SK-N-DZ (cell line): ENCODE measurements around the gene DNAH3.
"Not testable (repeated sequence)": the region's sequence is repeated elsewhere in the genome, so short reads cannot be mapped to it uniquely, and the experiment has no call there.

Experiments
- DNase-seq: peaks from one replicate; pipeline ENCODE4 v3.0.0-alpha.2; 2015; ENCODE audit warnings: low spot score

Gene DNAH3

GRCh38 chr16:21167929-21168602 lies 17.4 kb upstream of the DNAH3 start:
- DNase-seq: no peak

- no peak for DNase-seq
These were observed 16.7 kb upstream of the DNAH3 start for GRCh38 chr16:21167360-21167759.

DNA sequence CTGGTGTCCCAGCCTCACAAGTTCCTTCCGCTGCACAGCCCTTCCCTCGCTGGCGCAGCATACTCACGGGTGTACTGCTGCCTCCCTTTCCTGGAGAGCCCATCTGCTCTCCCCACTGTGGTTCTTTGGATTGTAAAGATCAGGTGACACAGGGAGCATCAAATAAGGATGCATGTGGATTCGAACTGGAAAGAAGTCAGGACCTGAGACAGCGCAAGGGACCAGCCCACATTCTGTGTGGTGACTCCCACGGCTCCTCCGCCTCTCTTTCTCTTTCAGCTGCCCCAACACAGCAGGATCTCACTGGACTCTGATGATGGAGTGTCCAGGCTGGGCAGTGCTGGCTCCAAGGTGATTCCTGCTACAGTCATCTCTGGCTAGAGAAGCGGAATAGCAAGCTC lies 15.9 kb upstream of the DNAH3 start:
- no peak for DNase-seq

DNA sequence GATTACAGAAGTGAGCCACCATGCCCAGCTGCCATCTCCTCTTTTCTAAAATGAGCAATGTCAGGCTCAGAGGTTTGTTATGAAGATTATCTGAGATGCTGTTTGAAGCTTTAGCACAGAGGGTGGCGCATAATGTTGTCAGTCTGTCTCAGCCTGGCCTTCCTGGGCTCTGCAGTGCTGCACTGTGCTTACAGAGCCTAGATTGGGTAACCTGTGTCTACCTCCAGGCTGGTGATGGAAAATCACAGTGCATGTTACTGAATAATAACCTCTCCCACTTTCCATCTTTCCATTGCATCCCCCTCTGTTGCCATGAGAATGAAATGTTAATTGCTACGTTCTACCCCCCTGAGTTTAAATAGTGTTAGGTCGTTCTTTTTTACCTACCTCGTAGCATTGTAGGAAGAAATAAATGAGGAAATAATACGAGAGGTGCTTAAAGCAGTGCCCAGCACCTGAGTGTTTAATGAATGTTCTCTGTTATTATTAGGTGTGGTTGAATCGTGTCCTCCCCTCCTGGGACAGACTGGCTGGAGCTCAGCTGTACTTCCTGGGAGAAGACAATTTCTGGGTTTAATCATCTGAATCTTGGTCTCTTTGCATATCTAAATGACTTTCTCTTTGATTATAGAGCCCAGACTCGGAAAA lies 14.0 kb upstream of the DNAH3 start:
- DNase-seq: no peak

DNA sequence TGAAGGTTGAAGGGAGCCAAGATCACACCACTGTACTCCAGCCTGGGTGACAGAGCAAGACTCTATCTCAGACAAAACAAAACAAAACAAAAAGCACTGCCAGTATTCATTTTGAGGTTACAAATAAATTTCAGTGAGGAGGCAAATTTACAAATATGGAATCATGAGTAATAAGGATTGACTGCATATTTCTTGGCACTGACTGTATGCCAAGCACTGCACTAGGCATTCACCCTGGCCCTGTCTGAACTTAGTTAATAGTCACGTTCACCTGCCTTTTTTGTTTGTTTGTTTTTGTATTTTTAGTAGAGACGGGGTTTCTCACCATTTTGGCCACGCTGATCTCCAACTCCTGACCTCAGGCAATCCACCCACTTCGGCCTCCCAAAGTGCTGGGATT lies 12.9 kb upstream of the DNAH3 start:
- no peak for DNase-seq

GRCh38 chr16:21162661-21163151 lies 12.1 kb upstream of the DNAH3 start:
- no peak for DNase-seq

- no peak for DNase-seq
These were observed 10.6 kb upstream of the DNAH3 start for GRCh38 chr16:21161211-21161610.

DNA sequence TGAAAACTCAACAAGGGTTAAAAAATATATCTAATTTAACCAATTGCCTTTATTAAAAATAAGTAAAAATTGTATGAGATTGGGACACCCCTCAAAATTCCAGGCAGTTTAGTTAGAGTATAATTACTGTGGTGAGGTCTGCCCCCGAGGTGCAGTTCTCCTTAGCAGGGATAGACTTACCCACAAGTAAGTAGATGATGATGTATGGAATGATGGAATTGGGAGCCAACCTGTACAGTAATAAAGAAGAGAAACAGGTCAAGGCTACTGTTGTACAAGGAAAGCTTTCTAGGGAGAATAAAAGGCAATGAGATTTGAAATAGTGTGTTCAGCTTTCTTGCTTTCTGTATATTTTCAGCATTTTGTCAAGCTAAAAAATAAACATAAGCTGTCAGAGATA lies 9.6 kb upstream of the DNAH3 start:
- no peak for DNase-seq

GRCh38 chr16:21159281-21159951 lies 8.8 kb upstream of the DNAH3 start:
- DNase-seq: no peak

DNA sequence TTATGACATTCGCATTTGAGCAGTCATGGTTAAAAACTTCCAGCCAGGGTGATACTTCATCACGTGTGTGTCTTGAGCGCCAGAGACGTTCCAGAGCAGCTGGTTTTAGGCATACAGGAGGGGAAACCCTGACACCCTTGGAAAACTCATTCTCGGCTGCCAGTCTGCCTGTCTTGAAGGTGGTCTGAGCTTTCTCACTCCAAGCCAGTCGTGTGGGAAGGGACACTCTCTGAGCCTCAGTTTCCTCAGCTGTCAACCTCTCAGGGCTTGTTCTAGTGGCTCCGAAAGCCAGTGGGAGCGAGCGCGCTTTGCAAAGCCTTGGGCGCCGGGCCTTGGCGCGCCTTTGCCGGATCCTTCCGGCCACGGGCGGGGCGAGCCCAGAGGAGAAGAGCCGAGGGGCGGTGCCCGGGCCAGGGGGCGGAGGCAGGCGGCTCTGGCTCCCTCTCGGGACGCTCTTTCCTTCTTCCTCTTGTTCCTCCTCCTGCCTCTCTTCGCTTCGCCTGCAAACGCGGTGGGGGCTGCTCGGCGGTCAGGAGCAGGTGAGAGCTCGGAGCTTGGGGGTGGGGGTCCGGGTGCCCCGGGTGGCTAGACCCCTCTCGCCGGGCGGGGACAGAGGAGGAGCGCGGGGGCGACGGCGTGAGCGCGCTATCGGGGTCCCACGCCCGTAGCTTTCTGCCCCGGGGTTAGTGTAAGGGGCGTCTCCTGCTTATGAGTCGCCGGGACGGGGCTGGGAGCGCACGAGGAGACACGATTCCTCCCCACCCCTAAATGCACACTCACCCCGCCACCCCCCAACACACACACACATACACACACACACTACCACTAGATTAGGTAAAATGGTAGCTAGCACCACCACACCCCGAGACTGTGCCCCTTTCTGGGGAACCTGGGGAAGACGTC lies 7.8 kb upstream of the DNAH3 start, which contains the start of gene LDAF1:
Gene LDAF1, plus strand, starts transcription at position 467 of the 903 bp plus-strand sequence. CDS start 2,509 bp downstream, outside the sequence.
- peak; percentile 69 for DNase-seq

DNA sequence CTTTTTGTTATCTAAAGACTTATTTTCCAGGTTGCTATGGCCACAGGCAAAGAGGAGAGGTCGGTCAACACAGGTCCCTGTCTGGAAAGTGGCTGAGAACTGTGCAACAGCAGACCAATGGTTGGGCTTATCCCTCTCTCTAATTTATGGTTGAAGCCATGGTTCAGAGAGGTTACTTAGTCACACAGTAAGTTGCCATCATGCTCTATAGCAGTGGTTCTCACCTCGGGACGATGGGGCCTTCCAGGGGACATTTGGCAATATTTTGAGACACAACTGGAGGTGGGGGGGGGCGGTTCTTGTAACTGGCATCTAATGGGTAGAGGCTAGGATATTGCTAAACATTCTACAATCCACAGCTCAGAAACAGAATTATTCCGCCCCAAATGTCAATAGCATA lies 7.0 kb upstream of the DNAH3 start:
- DNase-seq: no peak

DNA sequence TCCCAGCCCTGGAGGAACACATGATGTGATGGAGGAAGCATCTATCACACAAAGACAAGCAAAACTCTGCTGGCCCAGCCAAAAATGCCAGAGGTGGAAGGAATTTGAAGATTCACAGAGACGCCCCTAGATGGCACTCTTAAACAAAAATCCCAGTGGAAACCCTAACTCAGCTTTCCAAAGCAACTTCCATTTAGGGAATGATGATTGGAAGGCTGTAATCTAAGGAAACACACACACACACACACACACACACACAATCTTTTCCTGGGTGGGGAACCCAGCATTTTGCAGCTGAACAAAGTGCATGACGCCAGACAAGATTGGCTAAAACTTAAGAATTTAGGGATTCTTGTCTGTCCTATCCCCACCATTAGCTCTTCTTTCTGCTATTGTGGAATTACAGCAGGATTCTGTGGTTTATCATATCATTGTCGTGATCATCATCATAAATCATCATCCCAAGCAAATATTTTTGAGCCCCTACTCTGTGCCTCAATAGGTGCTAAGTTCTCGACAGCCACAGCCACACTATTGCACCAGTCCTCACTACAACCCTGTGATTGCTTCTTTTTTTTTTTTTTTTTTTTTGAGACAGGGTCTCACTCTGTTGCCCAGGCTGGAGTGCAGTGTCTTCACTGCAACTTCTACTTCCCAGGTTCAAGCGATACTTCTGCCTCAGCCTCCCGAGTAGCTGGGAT lies 6.3 kb upstream of the DNAH3 start:
- peak; percentile 62 for DNase-seq

DNA sequence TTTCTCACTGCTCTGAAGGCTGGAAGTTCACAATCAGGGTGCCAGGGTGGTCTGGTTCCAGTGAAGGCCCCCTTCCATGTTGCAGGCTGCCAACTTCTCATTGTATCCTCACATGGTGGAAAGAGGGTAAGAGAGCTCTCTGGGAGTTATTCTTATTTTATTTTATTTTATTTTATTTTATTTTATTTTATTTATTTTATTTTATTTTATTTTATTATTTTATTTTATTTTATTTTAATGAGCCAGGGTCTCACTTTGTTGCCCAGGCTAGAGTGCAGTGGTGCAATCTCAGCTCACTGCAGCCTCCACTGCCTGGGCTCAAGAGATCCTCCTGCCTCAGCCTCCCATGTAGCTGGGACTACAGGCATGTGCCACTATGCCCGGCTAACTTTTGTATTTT lies 5.4 kb upstream of the DNAH3 start:
- DNase-seq: not testable (repeated sequence)

- DNase-seq: not testable (repeated sequence)
These were observed 2.6 kb upstream of the DNAH3 start for GRCh38 chr16:21153124-21153729.

GRCh38 chr16:21152160-21153030 lies 1.7 kb upstream of the DNAH3 start:
- DNase-seq: not testable (repeated sequence)

DNA sequence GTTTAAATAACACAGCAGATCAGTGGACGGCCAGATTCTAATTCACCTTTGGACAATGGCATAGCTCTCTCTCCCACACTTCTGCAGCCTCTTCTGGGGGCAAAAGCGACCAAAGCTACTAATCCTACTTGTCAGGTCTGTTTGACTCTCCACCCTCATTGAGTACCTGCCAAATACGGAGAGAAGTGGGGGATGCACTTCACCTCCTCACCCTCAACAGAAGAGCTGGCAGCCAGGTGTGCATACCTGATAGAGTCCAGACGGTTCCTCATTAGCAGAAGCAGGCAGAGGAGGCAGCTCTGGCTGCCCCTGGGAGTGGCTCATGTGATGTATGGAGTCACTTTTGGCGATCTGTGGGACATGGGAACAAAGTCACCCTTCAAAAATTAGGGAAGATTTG lies 4.9 kb downstream of the DNAH3 start:
- DNase-seq: no peak

- DNase-seq: no peak
These were observed 16.6 kb downstream of the DNAH3 start for GRCh38 chr16:21134053-21134452.

GRCh38 chr16:21130811-21131210 lies 19.8 kb downstream of the DNAH3 start:
- no peak for DNase-seq

GRCh38 chr16:21128991-21129390 lies 21.7 kb downstream of the DNAH3 start:
- DNase-seq: no peak

DNA sequence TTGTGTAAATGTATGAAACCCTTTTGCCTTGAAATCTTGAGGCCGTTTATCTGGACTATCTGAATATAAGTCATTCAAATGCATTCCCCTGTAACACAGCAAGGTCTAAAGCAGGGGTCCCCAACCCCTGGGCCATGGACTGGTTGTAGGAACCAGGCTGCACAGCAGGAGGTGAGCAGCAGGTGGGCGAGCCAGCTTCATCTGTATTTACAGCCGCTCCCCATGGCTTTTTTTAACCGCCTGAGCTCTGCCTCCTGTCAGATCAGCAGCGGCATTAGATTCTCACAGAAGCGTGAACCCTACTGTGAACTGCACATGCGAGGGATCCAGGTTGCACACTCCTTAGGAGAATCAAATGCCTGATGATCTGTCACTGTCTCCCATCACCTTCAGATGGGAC lies 24.1 kb downstream of the DNAH3 start:
- no peak for DNase-seq
